ENCODE data around the gene SLIT3. TPM values are rescaled to one million over a fixed set of nuclear protein-coding genes. Genes with fewer than 3 reads are reported as not detected.

Gene SLIT3
- total RNA-seq, 1 experiment from 2014 or later, result 0.92 TPM

GRCh38 chr5:168898247-168898911, 402.6 kb downstream of the SLIT3 start:
- no peaks in the 10 kb centered on the region; a peak in 1 of 5 replicates for H3K9me3 Mint-ChIP-seq
- Histone ChIP-seq H3K18ac (ENCODE audit: insufficient read length, low read depth, low read length) (no peak overlapping the region), H3K79me2 (ENCODE audit: insufficient read depth, low read length) (no peaks in the 10 kb centered on the region), H2AFZ (ENCODE audit: low read length) (no peak overlapping the region), H3K9me3 (ENCODE audit: control insufficient read depth, low read depth, low read length) (no peaks in the 10 kb centered on the region), H3K23ac (ENCODE audit: insufficient read length, low read depth, low read length) (no peak overlapping the region), H4K5ac (ENCODE audit: insufficient read length, low read depth, low read length) (no peak overlapping the region), H3K79me1 (ENCODE audit: insufficient read depth, low read depth, low read length, poor library complexity, severe bottlenecking) (no peaks in the 10 kb centered on the region), H3K56ac (ENCODE audit: insufficient read length, low read depth, low read length) (no peak overlapping the region), H3K27ac (ENCODE audit: insufficient read length, low read depth, low read length) (no peak overlapping the region), H3K4ac (ENCODE audit: low read depth, low read length) (no peak overlapping the region), H2BK5ac (ENCODE audit: insufficient read length, low read length) (no peak overlapping the region), H2BK15ac (ENCODE audit: low read depth, low read length) (no peak overlapping the region), H3T11ph (ENCODE audit: low read length) (no peak overlapping the region), H3K4me2 (ENCODE audit: insufficient read depth, insufficient read length, low read length) (no peak overlapping the region), H2BK120ac (ENCODE audit: low read depth, low read length, poor library complexity, severe bottlenecking) (no peak overlapping the region), H3K23me2 (ENCODE audit: insufficient read length, low read depth, low read length, poor library complexity, severe bottlenecking) (no peaks in the 10 kb centered on the region), H2BK12ac (ENCODE audit: insufficient read length, low read depth, low read length) (no peak overlapping the region), H3K4me1 (ENCODE audit: insufficient read depth, low read length) (no peaks in the 10 kb centered on the region), H2BK20ac (ENCODE audit: low read depth, low read length, poor library complexity, severe bottlenecking) (no peak overlapping the region), H3K9ac (ENCODE audit: extremely low read depth, insufficient read length, low read length) (no peak overlapping the region), H4K8ac (replicated peaks; ENCODE audit: insufficient read length, low read depth, low read length) (no peak overlapping the region), H4K91ac (ENCODE audit: insufficient read length, low read depth, low read length) (no peak overlapping the region), H3K27me3 (ENCODE audit: insufficient read depth, low read length) (no peaks in the 10 kb centered on the region), H2AK5ac (ENCODE audit: insufficient read length, low read length) (no peak overlapping the region), H4K20me1 (ENCODE audit: control insufficient read depth, insufficient read depth, insufficient read length) (no peaks in the 10 kb centered on the region), H3K14ac (ENCODE audit: insufficient read depth, low read length) (no peak overlapping the region)
- TF ChIP-seq, protein P1, sequence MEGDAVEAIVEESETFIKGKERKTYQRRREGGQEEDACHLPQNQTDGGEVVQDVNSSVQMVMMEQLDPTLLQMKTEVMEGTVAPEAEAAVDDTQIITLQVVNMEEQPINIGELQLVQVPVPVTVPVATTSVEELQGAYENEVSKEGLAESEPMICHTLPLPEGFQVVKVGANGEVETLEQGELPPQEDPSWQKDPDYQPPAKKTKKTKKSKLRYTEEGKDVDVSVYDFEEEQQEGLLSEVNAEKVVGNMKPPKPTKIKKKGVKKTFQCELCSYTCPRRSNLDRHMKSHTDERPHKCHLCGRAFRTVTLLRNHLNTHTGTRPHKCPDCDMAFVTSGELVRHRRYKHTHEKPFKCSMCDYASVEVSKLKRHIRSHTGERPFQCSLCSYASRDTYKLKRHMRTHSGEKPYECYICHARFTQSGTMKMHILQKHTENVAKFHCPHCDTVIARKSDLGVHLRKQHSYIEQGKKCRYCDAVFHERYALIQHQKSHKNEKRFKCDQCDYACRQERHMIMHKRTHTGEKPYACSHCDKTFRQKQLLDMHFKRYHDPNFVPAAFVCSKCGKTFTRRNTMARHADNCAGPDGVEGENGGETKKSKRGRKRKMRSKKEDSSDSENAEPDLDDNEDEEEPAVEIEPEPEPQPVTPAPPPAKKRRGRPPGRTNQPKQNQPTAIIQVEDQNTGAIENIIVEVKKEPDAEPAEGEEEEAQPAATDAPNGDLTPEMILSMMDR (conservative IDR thresholded peaks at IDR 0.05), result no peak
- DNase-seq, result no peak
- no peak overlapping the region for H3K27ac Mint-ChIP-seq
- peaks cover 3 to 4% of the 10 kb centered on the region in 2 experiments; a peak in 2 of 4 replicates for H3K4me1 Mint-ChIP-seq
- no peak overlapping the region for H3K4me3 Mint-ChIP-seq
- WGBS (ENCODE audit: extremely low coverage, insufficient read length, low lambda C conversion rate), result no CpG with 5 or more reads among the region's 7 CpGs
- H3K27me3 Mint-ChIP-seq (ENCODE audit: low read depth), result peaks cover 8% of the 10 kb centered on the region
- no peaks in the 10 kb centered on the region for H3K36me3 Mint-ChIP-seq (ENCODE audit: insufficient read depth in 1 of 3, low read depth in 3 of 3)
